GOT3 (cell line): ENCODE results near the gene EIPR1.
"Not testable (repeated sequence)": the region's sequence is repeated elsewhere in the genome, so short reads cannot be mapped to it uniquely, and the experiment has no call there.

Experiments used
- DNase-seq: peaks from one replicate; lab custom pipeline; 2025; ENCODE audit warnings: mixed read lengths; lab: John Stamatoyannopoulos, UW

The EIPR1 gene

DNA sequence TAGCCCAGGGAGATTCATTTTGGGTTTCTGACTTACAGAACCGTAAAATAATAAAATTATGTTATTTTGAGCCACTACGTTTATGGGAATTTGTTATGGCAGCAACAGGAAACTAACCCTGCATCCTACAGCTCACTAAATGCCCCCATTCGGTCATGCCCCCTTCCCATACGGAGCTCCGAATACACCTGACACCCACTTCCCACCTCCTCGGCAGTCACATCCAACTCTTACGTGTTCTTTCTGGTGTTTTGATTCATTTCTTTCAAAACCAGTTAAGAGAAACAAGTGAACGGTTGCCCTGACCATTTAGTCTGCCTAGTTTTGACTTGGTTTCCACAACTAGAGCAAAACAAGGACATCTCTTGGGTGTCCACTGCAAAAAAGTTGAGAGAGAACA is 19.7 kb downstream of the EIPR1 start:
- DNase-seq, result no peak

GRCh38 chr2:3357446-3357845 is 20.2 kb downstream of the EIPR1 start:
- not testable (repeated sequence) for DNase-seq

DNA sequence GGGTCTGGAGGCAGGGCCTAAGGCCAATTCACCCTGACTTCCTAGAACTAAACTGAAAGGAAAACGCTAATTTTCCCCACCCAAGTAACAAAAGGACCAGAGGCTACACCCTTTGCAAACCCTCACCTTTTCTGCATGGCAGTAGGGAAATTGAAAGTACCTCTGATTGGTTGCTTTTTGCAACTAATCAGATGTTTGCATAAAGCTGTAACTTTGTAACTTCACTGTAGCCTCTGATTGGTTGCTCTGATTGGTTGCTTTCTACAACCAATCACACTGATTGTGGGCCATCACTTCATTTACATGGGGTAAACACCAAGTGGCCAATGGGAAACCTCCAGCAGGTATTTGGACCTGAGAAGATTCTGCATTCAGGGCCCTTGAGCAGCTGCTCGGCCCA is 20.8 kb downstream of the EIPR1 start:
- DNase-seq, result no peak

GRCh38 chr2:3355951-3356569 is 21.6 kb downstream of the EIPR1 start:
- DNase-seq, result no peak

DNA sequence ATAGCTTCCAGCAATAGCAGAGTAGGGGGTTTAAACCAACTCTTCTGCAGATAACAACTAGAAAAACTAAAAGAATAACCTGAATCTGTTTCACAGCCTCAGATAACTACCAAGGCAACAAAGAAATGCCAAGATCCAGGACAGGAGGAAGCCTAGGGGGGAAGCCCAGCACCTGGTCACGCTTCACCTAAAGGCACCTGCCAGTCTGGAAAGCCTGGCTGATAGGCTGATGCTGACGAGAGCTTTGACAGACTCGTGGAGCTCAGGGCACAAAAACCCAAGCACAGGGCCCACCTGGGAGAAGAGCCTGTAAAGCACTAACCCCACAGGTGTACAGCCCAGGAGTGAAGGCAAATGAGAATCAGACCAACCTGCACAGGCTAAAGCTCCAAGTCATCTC is 22.6 kb downstream of the EIPR1 start:
- no peak for DNase-seq

DNA sequence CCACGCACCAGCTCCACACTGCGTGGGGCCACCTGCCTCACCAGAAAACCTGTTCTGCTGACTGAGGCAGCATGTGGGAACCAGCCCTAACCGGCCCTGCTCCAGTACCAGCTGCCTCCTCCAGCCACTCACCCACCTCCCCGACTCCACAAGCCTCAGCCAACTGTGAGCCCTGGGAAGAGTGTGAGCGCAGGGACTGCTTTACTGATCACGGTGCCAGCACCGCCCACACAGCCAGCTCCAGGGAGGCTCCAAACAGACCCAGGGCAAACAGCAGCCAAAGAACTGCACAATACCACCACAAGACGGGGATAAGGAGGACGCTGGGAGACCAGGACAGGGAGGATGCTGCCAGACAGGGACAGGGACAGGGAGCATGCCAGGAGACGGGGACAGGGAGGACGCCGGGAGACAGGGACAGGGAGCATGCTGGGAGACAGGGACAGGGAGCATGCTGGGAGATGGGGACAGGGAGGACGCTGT is 28.4 kb downstream of the EIPR1 start:
- DNase-seq, result no peak

- DNase-seq, result no peak
Measured at GRCh38 chr2:3348767-3349166, 28.9 kb downstream of the EIPR1 start.

GRCh38 chr2:3345621-3346020 is 32.0 kb downstream of the EIPR1 start:
- no peak for DNase-seq

DNA sequence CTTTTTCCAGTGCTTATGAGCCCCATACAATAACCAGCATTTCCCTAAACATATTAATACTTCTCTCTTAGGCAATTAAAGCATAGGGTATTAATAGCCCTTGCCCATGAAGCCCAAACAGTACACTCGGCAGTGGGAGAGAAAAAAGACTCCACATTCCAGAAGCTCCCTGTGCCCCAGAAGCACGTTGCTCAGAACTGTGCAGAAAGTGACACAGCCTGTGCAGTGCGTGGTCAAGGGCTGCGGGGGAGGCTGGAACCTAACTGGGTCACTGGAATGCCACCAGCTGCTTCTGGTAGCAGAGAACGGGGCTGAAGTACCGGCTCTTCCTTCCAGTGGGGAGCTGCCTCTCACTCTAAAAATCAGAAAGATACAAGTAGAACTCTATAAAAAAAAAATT is 32.7 kb downstream of the EIPR1 start:
- no peak for DNase-seq

- no peak for DNase-seq
Measured at GRCh38 chr2:3343012-3343411, 34.6 kb downstream of the EIPR1 start.

DNA sequence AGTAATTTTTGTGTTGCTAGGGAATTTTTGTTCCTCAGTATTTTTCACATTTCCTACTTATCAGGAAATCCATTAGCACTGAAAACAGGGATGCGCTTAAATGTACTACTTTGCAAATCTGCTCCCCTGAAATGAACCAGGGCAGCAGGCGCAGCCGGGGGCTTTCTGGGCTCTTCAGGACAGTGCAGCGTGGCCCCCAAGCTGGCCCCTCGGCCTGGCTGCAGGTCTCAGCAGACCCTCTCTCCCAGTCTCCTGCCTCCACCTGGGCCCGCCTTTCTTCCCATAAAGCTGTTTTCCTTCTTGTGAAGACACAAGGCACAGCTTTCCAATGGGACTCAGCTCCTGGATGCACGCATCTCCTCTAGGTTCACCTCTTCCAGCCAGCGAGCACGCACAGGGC is 35.3 kb downstream of the EIPR1 start:
- no peak for DNase-seq

DNA sequence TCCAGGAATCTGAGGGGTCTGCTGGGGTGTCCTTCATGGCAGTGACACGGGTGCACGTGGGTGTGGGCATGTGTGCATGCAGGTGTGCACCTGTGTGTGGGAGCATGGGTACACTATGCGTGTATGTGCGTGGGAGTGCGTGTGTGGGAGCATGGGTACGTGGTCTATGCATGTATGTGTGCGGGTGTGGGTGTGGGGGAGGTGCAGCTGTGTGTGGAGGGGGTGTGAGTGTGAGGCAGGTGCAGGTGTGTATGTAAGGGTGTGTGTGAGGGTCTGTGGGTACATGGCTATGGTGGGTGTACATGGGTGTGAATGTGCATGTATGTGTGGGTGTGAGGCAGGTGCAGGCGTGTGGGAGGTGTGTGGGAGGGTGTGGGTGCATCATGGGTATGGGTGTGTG is 36.3 kb downstream of the EIPR1 start:
- DNase-seq, result no peak

GRCh38 chr2:3340144-3340543 is 37.5 kb downstream of the EIPR1 start:
- DNase-seq, result no peak

- no peak for DNase-seq
Measured at GRCh38 chr2:3338340-3338739, 39.3 kb downstream of the EIPR1 start.

GRCh38 chr2:3336844-3337243 is 40.8 kb downstream of the EIPR1 start:
- no peak for DNase-seq

DNA sequence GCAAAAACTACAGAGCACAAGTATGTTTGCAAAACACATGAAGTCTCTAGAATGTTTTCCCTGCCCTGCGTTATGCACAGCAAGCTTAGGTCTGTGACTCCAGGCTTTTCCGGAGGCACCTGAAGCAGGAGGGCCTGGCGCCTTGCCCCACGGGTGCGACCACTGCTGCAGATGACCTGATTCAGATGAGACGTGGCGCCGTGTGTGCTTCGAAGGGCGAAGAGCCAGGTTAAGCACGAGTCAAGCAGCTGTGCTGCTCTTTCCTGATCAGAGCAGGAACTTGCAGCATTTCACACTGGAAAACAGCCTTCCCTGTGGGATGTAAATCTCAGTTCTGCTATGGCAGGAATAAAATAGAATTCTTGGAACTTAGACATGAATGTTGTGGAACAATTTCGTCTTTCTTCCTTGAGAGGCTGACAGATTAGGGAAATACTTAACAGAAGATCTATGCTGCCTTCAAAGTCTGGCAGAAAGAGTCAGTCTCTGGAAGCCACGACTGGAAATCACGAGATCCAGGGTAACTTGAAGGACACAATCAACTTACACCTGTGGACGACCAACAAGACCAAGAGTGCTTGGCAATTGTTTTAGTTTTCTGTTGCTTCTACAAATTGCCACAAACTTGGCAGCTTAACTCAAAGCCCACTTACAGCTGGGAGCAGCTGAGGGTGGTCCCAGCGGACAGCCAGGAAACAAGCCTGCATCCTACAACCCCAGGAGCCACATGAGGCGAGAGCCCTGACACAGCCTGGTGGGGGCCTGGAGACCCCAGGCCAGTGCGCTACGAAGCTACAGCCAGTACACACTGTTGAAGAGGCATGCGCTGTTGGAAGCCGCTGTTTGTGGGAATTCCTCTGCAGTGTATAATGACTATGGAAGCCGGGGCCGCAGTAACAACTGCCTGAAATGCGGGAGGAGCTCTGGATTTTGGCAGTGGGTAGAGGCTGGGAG is 42.9 kb downstream of the EIPR1 start:
- DNase-seq, result no peak

- DNase-seq, result no peak
Measured at GRCh38 chr2:3332133-3332532, 45.5 kb downstream of the EIPR1 start.

GRCh38 chr2:3329491-3329890 is 48.1 kb downstream of the EIPR1 start:
- no peak for DNase-seq

DNA sequence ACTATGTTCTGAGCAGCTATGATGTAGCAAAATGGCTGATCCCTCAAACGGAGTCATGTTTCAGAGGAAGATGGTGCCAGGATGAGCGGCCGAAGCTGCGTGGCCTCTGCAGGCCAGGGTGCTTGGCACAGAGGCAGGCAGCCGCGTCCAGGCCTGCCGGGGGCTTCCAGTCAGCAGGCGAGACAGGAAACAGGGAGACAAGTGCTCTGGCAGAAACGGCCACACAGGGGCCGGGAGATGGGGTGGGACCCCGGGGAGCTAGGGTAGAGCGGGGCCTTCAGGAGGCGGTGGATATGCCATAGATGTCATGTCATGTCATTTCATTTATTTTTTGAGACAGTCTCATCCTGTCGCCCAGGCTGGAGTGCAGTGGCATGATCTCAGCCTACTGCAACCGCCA is 50.7 kb downstream of the EIPR1 start:
- DNase-seq, result no peak

DNA sequence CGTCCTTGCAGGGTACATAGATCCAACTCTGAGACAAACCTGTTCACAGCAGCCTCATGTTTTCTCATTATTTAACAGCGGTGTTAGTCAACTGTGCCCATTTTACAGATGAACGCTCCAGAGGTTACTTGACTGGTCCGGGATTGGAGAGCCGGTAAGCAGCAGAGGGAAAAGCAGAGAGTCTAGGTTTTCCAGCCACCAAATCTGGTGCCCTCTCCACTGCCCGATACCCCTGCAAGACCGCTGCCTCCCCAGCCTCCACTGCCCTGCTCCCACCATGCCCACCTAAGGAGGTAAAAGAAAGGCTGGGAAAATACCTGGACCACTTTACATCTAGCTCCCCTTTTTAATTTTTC is 51.5 kb downstream of the EIPR1 start:
- DNase-seq, result no peak

DNA sequence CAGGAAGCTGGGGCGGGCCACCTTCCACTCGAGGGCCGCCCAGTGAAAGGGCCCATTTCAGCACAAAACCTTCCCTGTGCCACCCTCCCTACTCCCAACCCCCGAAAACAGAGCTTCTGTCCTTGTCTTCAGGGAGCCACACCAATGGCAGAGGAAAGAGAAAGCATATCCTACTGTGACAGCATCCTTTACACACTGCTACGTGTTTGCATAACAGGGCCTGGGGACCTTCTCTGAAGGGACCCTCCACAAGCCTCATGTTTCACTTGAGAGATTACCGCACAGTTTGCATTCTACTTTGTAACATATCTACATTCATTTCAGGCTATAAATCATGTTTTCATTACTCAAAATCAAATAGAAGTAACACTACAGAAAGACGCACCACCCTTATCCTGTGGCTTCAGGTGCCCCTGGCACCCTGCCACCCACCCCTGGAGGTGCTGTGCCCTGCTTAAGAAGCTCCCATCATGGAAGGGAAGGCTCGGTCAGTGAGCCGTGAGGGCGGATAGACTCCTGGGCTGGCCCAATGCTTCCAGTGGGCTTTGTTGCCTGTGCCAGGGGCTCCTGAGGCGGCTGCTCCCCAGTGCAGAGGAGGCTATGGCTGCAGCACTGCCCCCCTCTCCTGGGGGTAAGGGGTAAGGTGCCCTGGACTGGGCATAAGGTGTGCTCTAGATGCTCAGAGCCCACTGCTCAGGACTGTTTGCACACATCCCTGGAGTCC is 52.0 kb downstream of the EIPR1 start:
- DNase-seq, result no peak

DNA sequence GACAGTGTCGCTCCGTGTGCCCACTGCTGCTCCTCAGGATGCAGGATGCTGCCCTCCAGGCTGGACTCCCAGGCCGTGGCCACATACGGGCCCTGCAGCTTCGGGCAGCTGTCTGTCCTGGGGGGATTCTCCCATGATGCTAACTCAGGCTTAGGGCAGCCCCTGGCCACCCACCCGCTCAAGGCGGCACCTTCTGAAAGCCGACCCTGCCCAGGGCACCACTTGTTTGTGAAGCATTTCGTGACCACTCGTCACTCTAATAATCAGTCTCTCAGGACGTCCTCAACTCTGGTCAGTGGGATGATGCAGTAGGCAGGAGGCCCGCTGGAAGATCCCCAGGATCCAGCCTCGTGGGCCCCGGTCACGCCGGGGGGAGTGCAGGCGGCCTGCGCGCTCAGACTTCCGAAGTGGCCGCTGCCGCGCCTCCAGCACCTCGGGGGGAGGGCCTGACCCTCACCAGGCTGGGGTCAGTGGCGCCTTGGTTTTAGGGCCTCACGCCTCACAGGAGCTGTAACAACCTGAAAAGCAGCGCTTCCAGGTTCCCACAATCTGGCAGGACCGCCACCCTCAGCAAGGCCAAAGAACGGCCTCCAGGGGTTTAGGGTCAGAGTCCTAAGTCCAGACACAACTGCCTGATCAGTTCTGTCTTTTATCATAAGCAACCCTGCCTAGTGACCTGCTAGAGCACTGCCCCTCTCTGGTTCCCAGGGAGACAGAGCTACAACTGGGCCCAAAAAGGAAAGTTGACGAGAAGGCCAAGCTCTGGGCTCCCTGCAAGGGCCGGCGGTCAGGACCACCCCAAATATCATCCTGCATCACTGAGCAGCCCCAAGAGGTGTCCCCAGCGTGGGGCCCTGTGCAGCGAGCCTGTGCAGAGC is 53.0 kb downstream of the EIPR1 start:
- no peak for DNase-seq
